ENCODE data around the gene SLC25A22.

Gene SLC25A22

GRCh38 chr11:771617-772204, 26.4 kb downstream of the SLC25A22 start:
- no peak for DNase-seq (ENCODE audit: low spot score)

- DNase-seq (ENCODE audit: low spot score): no peak
Observed at GRCh38 chr11:770642-771616, 27.2 kb downstream of the SLC25A22 start.

GRCh38 chr11:769887-770641, 28.0 kb downstream of the SLC25A22 start:
- no peak for DNase-seq (ENCODE audit: low spot score)

- no peak for DNase-seq (ENCODE audit: low spot score)
Observed at GRCh38 chr11:767238-767637, 30.8 kb downstream of the SLC25A22 start.

GRCh38 chr11:766936-767210, 31.2 kb downstream of the SLC25A22 start:
- DNase-seq (ENCODE audit: low spot score): no peak

- DNase-seq (ENCODE audit: low spot score): no peak
Observed at GRCh38 chr11:766106-766935, 31.8 kb downstream of the SLC25A22 start.

- DNase-seq (ENCODE audit: low spot score): no peak
Observed at GRCh38 chr11:765802-766091, 32.3 kb downstream of the SLC25A22 start.

- peak; percentile 67 for DNase-seq (ENCODE audit: low spot score)
Observed at GRCh38 chr11:765025-765801, 32.9 kb downstream of the SLC25A22 start.

GRCh38 chr11:764322-765024, 33.6 kb downstream of the SLC25A22 start:
- DNase-seq (ENCODE audit: low spot score): no peak

GRCh38 chr11:763549-764321, 34.3 kb downstream of the SLC25A22 start:
- no peak for DNase-seq (ENCODE audit: low spot score)

- no peak for DNase-seq (ENCODE audit: low spot score)
Observed at GRCh38 chr11:763073-763463, 35.0 kb downstream of the SLC25A22 start.

- peak; percentile 95 for DNase-seq (ENCODE audit: low spot score)
Observed at GRCh38 chr11:762421-763072, 35.5 kb downstream of the SLC25A22 start.

GRCh38 chr11:761526-762108, 36.5 kb downstream of the SLC25A22 start:
- no peak for DNase-seq (ENCODE audit: low spot score)

GRCh38 chr11:760236-760635, 37.8 kb downstream of the SLC25A22 start:
- no peak for DNase-seq (ENCODE audit: low spot score)

GRCh38 chr11:749731-750130, 48.4 kb downstream of the SLC25A22 start:
- DNase-seq (ENCODE audit: low spot score): no peak

GRCh38 chr11:748007-748359, 50.1 kb downstream of the SLC25A22 start:
- DNase-seq (ENCODE audit: low spot score): no peak

GRCh38 chr11:747158-748006, 50.7 kb downstream of the SLC25A22 start, which contains the start of gene TALDO1:
Gene TALDO1 (plus strand): TSS chr11:747464. CDS start chr11:747482, 18 bp downstream.
- DNase-seq (ENCODE audit: low spot score): peak; percentile 95

All from AG08395 (cell line).